GM12864 (cell line): Measurements from ENCODE around the gene ASMT.
A peak's percentile ranks its signal among the peaks of the same experiment; 100 is the strongest.
"Not testable (repeated sequence)": the region's sequence is repeated elsewhere in the genome, so short reads cannot be mapped to it uniquely, and the experiment has no call there.

Experiments
- DNase-seq: peaks from one replicate; pipeline ENCODE4 v3.0.0-alpha.2; 2011; ENCODE audit warnings: low read depth
- H3K4me3 ChIP-seq: 2 replicates; pipeline ENCODE4 v1.5.1; 2011; ENCODE audit warnings: mild to moderate bottlenecking, low read depth, low read length, control low read depth
- CTCF ChIP-seq: IDR thresholded peaks from 2 replicates; pipeline ENCODE4 v1.5.1; 2011; ENCODE audit warnings: low read depth, mild to moderate bottlenecking, moderate library complexity, low read length, control low read depth, inconsistent platforms; ENCODE audit errors: missing control alignments

Gene ASMT

DNA sequence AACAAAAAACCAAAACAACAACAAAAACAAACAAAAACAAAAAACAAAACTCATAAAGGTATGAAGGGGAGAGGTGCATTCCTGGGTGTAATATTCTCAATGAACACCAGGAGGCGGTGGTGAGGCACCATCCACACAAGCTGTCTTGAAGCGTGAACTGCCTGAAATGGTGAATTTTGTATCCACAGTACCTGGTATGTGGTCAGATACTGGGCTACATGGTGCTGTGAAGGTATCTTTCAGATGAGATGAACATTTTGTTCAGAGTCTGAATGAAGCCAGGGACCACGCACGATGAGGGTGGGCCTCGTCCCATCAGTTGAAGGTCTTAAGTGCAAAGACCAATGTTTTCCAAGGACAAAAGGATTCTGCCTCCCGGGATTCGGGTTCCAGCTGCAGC is 58.5 kb downstream of the ASMT start:
- no peak for DNase-seq
- peak; percentile 84 for TF ChIP-seq CTCF
- no peak overlapping the region for H3K4me3 ChIP-seq

- H3K4me3 ChIP-seq: no peak overlapping the region
- no peak for TF ChIP-seq CTCF
Observed at GRCh38 chrX:1676866-1677265, 62.0 kb downstream of the ASMT start.

GRCh38 chrX:1679238-1679637 is 64.4 kb downstream of the ASMT start:
- DNase-seq: no peak
- H3K4me3 ChIP-seq: no peak overlapping the region
- no peak for TF ChIP-seq CTCF

More at GRCh38 chrX:1676866-1677265, 62.0 kb downstream of the ASMT start:
- DNase-seq: no peak

DNA sequence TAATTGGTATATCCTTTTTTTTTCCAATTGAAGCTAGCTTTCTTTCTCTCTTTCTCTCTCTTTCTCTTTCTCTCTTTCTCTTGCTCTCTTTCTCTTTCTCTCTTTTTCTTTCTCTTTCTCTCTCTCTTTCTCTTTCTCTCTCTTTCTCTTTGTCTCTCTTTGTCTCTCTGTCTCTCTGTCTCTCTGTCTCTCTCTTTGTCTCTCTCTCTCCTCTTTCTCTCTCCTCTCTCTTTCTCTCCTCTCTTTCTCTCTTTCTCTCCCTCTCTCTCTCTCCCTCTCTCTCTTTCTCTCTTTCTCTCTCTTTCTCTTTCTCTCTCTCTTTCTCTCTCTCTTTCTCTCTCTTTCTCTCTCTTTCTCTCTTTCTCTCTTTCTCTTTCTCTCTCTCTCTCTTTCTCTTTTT is 66.6 kb downstream of the ASMT start:
- no peak for TF ChIP-seq CTCF
- no peak overlapping the region for H3K4me3 ChIP-seq
- DNase-seq: no peak

DNA sequence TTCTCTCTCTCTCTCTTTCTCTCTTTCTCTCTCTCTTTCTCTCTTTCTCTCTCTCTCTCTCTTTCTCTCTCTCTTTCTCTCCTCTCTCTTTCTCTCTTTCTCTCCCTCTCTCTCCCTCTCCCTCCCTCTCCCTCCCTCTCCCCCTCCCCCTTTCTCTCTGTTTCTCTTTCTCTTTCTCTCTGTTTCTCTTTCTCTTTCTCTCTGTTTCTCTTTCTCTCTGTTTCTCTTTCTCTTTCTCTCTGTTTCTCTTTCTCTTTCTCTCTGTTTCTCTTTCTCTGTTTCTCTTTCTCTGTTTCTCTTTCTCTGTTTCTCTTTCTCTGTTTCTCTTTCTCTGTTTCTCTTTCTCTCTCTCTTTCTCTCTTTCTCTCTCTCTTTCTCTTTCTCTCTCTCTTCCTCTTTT is 67.0 kb downstream of the ASMT start:
- not testable (repeated sequence) for H3K4me3 ChIP-seq, DNase-seq

DNA sequence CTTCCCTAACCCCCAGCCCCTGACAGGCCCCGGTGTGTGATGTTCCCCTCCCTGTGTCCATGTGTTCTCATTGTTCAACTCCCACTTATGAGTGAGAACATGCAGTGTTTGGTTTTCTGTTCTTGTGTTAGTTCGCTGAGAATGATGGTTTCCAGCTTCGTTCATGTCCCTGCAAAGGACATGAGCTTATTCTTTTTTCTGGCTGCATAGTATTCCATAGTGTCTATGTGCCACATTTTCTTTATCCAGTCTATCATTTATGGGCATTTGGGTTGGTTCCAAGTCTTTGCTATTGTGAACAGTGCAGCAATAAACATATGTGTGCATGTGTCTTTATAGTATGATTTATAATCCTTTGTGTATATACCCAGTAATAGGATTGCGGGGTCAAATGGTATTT is 67.6 kb downstream of the ASMT start:
- not testable (repeated sequence) for DNase-seq

GRCh38 chrX:1684883-1685282 is 70.0 kb downstream of the ASMT start:
- not testable (repeated sequence) for H3K4me3 ChIP-seq, DNase-seq

More for the DNA sequence above, 67.6 kb downstream of the ASMT start:
- H3K4me3 ChIP-seq: not testable (repeated sequence)

DNA sequence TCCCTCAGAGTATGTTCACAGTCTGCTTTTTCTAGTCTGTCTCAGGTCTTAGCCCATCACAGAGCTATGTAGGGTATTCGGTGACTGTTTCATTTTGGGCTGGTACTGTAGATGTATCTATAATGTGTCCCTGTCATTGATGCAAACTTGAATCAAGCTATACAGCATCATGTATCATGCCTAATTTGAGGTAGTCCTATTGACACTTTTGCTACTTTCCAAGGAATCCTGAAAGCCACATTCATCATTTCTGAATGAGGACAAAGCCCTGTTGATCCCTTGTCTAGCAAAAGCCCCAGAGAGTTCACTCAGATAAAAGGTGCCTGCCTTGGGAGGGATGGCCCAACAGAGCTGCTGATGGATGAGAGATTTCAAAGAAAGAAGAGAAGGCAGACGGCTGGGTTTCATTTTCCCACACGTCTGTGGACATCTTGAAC is 70.6 kb downstream of the ASMT start:
- DNase-seq, H3K4me3 ChIP-seq: not testable (repeated sequence)

DNA sequence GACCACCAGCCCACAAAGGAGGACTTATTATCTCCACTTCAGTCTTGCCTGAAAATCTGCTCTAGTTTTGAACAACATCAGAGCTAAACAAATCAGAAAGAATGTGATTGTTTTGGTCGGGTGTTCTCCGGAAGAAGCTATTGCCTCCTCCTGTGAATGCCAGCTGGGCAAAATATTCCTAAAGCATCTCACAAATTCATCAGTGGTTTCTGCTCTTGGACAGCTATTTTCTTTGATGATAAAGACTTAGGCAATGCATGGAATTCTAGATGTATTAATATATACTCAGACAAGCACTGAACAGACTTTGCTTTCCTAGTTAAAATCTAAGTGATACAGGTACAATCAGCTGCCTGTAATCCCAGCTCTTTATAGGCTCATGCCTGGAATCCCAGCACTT is 71.8 kb downstream of the ASMT start:
- TF ChIP-seq CTCF: no peak
- no peak for DNase-seq
- H3K4me3 ChIP-seq: no peak overlapping the region
